COLO668 (cell line): ENCODE results near the gene AIPL1.

ENCODE experiments used
- DNase-seq: peaks from one replicate; lab custom pipeline; 2025; ENCODE audit not compliant: unreplicated experiment; lab: John Stamatoyannopoulos, UW

The AIPL1 gene

GRCh38 chr17:6374761-6375312 lies 60.1 kb downstream of the AIPL1 start:
- DNase-seq, result no peak

- peak; percentile 0 for DNase-seq
These were observed 60.6 kb downstream of the AIPL1 start for GRCh38 chr17:6374271-6374691.
